DOHH2 (cell line): ENCODE measurements around the gene DOCK1.

Experiments used
- H3F3A ChIP-seq: fragments of 200-600 bp; sonication (generic), shearing (Covaris generic); 2 replicates; pipeline ENCODE4 v1.6.0; 2016; ENCODE audit warnings: antibody characterized with exemption, mild to moderate bottlenecking; ENCODE audit not compliant: control insufficient read depth, insufficient read depth
- H3K27ac ChIP-seq: fragments of 200-600 bp; sonication (generic); 2 replicates; pipeline ENCODE4 v1.5.1; 2014; ENCODE audit warnings: low read depth, mild to moderate bottlenecking, low read length, moderate library complexity
- H3K27me3 ChIP-seq: fragments of 200-600 bp; sonication (generic); 2 replicates; pipeline ENCODE4 v1.6.1; 2014; ENCODE audit warnings: mild to moderate bottlenecking, low read length, mixed read lengths; ENCODE audit not compliant: control insufficient read depth
- H3K36me3 ChIP-seq: fragments of 200-600 bp; sonication (generic); 2 replicates; pipeline ENCODE4 v1.6.1; 2014; ENCODE audit warnings: mild to moderate bottlenecking, low read length, moderate library complexity, mixed read lengths; ENCODE audit not compliant: control insufficient read depth
- H3K4me1 ChIP-seq: fragments of 200-600 bp; sonication (generic); 2 replicates; pipeline ENCODE4 v1.6.1; 2014; ENCODE audit warnings: mild to moderate bottlenecking, low read length, mixed read lengths; ENCODE audit not compliant: control insufficient read depth
- H3K4me2 ChIP-seq: fragments of 200-600 bp; sonication (generic); 2 replicates; pipeline ENCODE4 v1.6.0; 2014; ENCODE audit warnings: mild to moderate bottlenecking, low read length, moderate library complexity
- H3K4me3 ChIP-seq: fragments of 200-600 bp; sonication (generic); 2 replicates; pipeline ENCODE4 v1.5.1; 2014; ENCODE audit warnings: mild to moderate bottlenecking, low read length, mixed read lengths
- H3K79me2 ChIP-seq: fragments of 200-600 bp; sonication (generic); 2 replicates; pipeline ENCODE4 v1.6.1; 2014; ENCODE audit warnings: mild to moderate bottlenecking, low read length, mixed read lengths; ENCODE audit not compliant: control insufficient read depth
- H3K9me2 ChIP-seq: fragments of 200-600 bp; sonication (generic); replicated peaks from 2 replicates; pipeline ENCODE4 v1.6.1; 2014; ENCODE audit warnings: mild to moderate bottlenecking, low read length, mixed read lengths; ENCODE audit not compliant: control insufficient read depth
- H3K9me3 ChIP-seq: fragments of 200-600 bp; sonication (generic); 2 replicates; pipeline ENCODE4 v1.6.1; 2014; ENCODE audit warnings: antibody characterized with exemption, low read length, mixed read lengths; ENCODE audit not compliant: control insufficient read depth, insufficient read depth
- H4K20me1 ChIP-seq: fragments of 200-600 bp; sonication (generic); 2 replicates; pipeline ENCODE4 v1.6.0; 2014; ENCODE audit warnings: low read depth, mild to moderate bottlenecking, antibody characterized with exemption, low read length, moderate library complexity; ENCODE audit not compliant: control insufficient read depth, insufficient read depth
- EZH2phosphoT487 ChIP-seq: fragments of 200-600 bp; sonication (generic); IDR thresholded peaks from 2 replicates; pipeline ENCODE4 v1.6.1; 2017; ENCODE audit warnings: borderline replicate concordance, mild to moderate bottlenecking, antibody characterized with exemption, low read length, moderate library complexity, mixed read lengths
- TF ChIP-seq, protein P1 (sequence below): fragments of 200-600 bp; sonication (generic); IDR thresholded peaks from one replicate; pipeline ENCODE4 v1.5.1; 2014; ENCODE audit warnings: antibody characterized with exemption, mild to moderate bottlenecking, low read depth, low read length; ENCODE audit not compliant: poor library complexity, severe bottlenecking

Gene DOCK1

GRCh38 chr10:127133672-127134500 is 228.7 kb downstream of the DOCK1 start:
- H3K79me2 ChIP-seq = no peaks in the 10 kb centered on the region
- H3K27ac ChIP-seq = no peak overlapping the region
- no peak overlapping the region for H3K4me2 ChIP-seq
- H3K4me1 ChIP-seq = no peaks in the 10 kb centered on the region
- TF ChIP-seq EZH2phosphoT487 = no peak
- TF ChIP-seq, protein P1, sequence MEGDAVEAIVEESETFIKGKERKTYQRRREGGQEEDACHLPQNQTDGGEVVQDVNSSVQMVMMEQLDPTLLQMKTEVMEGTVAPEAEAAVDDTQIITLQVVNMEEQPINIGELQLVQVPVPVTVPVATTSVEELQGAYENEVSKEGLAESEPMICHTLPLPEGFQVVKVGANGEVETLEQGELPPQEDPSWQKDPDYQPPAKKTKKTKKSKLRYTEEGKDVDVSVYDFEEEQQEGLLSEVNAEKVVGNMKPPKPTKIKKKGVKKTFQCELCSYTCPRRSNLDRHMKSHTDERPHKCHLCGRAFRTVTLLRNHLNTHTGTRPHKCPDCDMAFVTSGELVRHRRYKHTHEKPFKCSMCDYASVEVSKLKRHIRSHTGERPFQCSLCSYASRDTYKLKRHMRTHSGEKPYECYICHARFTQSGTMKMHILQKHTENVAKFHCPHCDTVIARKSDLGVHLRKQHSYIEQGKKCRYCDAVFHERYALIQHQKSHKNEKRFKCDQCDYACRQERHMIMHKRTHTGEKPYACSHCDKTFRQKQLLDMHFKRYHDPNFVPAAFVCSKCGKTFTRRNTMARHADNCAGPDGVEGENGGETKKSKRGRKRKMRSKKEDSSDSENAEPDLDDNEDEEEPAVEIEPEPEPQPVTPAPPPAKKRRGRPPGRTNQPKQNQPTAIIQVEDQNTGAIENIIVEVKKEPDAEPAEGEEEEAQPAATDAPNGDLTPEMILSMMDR = no peak
- H3K9me3 ChIP-seq = peaks cover 3% of the 10 kb centered on the region; the same call in 1 of the 2 replicates
- H3K9me2 ChIP-seq = no peaks in the 10 kb centered on the region
- no peaks in the 10 kb centered on the region for H4K20me1 ChIP-seq
- no peaks in the 10 kb centered on the region for H3F3A ChIP-seq
- no peaks in the 10 kb centered on the region for H3K27me3 ChIP-seq
- no peak overlapping the region for H3K4me3 ChIP-seq
- no peaks in the 10 kb centered on the region for H3K36me3 ChIP-seq

DNA sequence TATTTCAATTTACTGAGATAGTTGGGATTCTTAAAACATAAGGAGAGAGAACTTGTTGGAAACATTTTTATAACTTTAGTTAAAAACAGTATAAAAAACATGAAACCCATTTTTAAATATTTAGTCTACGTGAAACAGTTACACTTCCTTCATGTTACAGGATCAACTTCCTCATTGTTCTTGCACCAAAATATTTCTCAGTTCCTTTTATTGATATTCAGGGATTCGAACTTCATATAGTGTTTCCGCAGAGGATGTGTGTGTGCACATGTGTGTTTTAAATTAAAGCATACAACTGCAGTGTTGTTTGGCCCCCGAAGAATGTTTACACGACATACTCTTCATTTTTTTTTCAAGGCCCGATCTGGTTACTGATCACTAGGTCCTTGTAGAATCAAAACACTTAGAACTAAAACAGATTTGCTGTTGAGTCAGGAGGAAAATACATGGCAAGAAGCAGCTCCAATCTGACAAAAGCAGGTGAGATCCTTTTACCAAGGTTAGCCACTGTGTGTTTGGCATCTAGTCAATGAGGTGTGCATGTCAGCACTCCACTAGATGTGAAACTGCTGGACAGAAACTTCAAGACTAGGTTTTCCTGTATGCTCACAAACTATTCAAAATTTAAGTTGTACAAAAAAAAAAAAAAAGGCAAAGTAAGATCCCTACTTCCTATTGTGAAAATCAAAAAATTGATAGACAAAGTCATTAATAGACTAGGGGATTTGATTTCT is 230.8 kb downstream of the DOCK1 start:
- H3K4me1 ChIP-seq = no peaks in the 10 kb centered on the region
- H3K36me3 ChIP-seq = no peaks in the 10 kb centered on the region
- no peaks in the 10 kb centered on the region for H3F3A ChIP-seq
- no peak overlapping the region for H3K4me2 ChIP-seq
- H3K79me2 ChIP-seq = no peaks in the 10 kb centered on the region
- H3K9me3 ChIP-seq = no peaks in the 10 kb centered on the region
- H3K4me3 ChIP-seq = no peak overlapping the region
- no peaks in the 10 kb centered on the region for H4K20me1 ChIP-seq
- no peaks in the 10 kb centered on the region for H3K9me2 ChIP-seq
- no peak for TF ChIP-seq EZH2phosphoT487
- TF ChIP-seq, protein P1 = no peak
- no peaks in the 10 kb centered on the region for H3K27me3 ChIP-seq
- no peak overlapping the region for H3K27ac ChIP-seq

- Histone ChIP-seq H3K4me1 (no peaks in the 10 kb centered on the region), H3K4me3 (no peak overlapping the region), H3K9me2 (no peaks in the 10 kb centered on the region), H3K9me3 (no peaks in the 10 kb centered on the region), H3K27ac (no peak overlapping the region), H3F3A (no peaks in the 10 kb centered on the region), H3K27me3 (no peaks in the 10 kb centered on the region), H4K20me1 (no peaks in the 10 kb centered on the region), H3K79me2 (no peaks in the 10 kb centered on the region), H3K36me3 (no peaks in the 10 kb centered on the region), H3K4me2 (no peak overlapping the region)
- TF ChIP-seq EZH2phosphoT487 = no peak
- TF ChIP-seq, protein P1 = no peak
These were observed 232.2 kb downstream of the DOCK1 start for GRCh38 chr10:127137391-127137790.
